Loucy (cell line): ENCODE measurements around the gene RIIAD1.

ENCODE experiments used
- H2AFZ ChIP-seq: fragments of 200-600 bp; sonication (generic); 2 replicates; pipeline ENCODE4 v1.6.0; 2016; ENCODE audit warnings: antibody characterized with exemption, mild to moderate bottlenecking, low read length, moderate library complexity
- H3F3A ChIP-seq: fragments of 200-600 bp; 2 replicates; pipeline ENCODE4 v1.6.0; 2016; ENCODE audit warnings: antibody characterized with exemption, low read depth, mild to moderate bottlenecking
- H3K27me3 ChIP-seq: fragments of 200-600 bp; sonication (generic); 2 replicates; pipeline ENCODE4 v1.6.1; 2014; ENCODE audit warnings: low read length, mild to moderate bottlenecking; ENCODE audit not compliant: insufficient read depth, poor library complexity, severe bottlenecking
- H3K36me3 ChIP-seq: fragments of 200-600 bp; sonication (generic); 2 replicates; pipeline ENCODE4 v1.6.1; 2016; ENCODE audit warnings: low read length; ENCODE audit not compliant: insufficient read depth
- H3K4me1 ChIP-seq: fragments of 200-600 bp; sonication (generic); 2 replicates; pipeline ENCODE4 v1.5.1; 2014; ENCODE audit warnings: low read length, mild to moderate bottlenecking; ENCODE audit not compliant: insufficient read depth, poor library complexity, severe bottlenecking
- H3K4me2 ChIP-seq: fragments of 200-600 bp; sonication (generic); 2 replicates; pipeline ENCODE4 v1.6.0; 2014; ENCODE audit warnings: antibody characterized with exemption, low read length, low read depth, mild to moderate bottlenecking; ENCODE audit not compliant: poor library complexity, severe bottlenecking
- H3K4me3 ChIP-seq: fragments of 200-600 bp; sonication (generic); 2 replicates; pipeline ENCODE4 v1.5.1; 2014; ENCODE audit warnings: low read length, mild to moderate bottlenecking, mixed read lengths; ENCODE audit not compliant: poor library complexity, severe bottlenecking
- H3K79me2 ChIP-seq: fragments of 200-600 bp; sonication (generic); 2 replicates; pipeline ENCODE4 v1.6.1; 2014; ENCODE audit warnings: low read length; ENCODE audit not compliant: insufficient read depth
- H3K9ac ChIP-seq: fragments of 200-600 bp; sonication (generic); 2 replicates; pipeline ENCODE4 v1.6.0; 2014; ENCODE audit warnings: mild to moderate bottlenecking, low read depth, low read length, moderate library complexity; ENCODE audit not compliant: poor library complexity, severe bottlenecking
- H3K9me2 ChIP-seq: fragments of 200-600 bp; sonication (generic); replicated peaks from 2 replicates; pipeline ENCODE4 v1.6.1; 2016; ENCODE audit warnings: low read depth, low read length, mixed read lengths
- H3K9me3 ChIP-seq: fragments of 200-600 bp; sonication (generic); 2 replicates; pipeline ENCODE4 v1.6.1; 2014; ENCODE audit warnings: mild to moderate bottlenecking, antibody characterized with exemption, low read length, low read depth; ENCODE audit not compliant: insufficient read depth
- H4K20me1 ChIP-seq: fragments of 200-600 bp; sonication (generic); 2 replicates; pipeline ENCODE4 v1.6.0; 2014; ENCODE audit warnings: antibody characterized with exemption, low read length, mild to moderate bottlenecking; ENCODE audit not compliant: insufficient read depth, poor library complexity, severe bottlenecking
- CTCF ChIP-seq: fragments of 200-600 bp; sonication (generic); conservative IDR thresholded peaks from 2 replicates; pipeline ENCODE4 v1.5.1; 2014; ENCODE audit warnings: mild to moderate bottlenecking, antibody characterized with exemption, low read length
- EZH2phosphoT487 ChIP-seq: fragments of 200-600 bp; IDR thresholded peaks from 2 replicates; pipeline ENCODE4 v1.6.1; 2018; ENCODE audit warnings: antibody characterized with exemption, mild to moderate bottlenecking, moderate library complexity, borderline replicate concordance

Gene RIIAD1

GRCh38 chr1:151776665-151777062 is 55.3 kb downstream of the RIIAD1 start:
- Histone ChIP-seq H4K20me1 (no peaks in the 10 kb centered on the region), H3K4me3 (no peak overlapping the region), H3K9me3 (no peaks in the 10 kb centered on the region), H3K79me2 (no peaks in the 10 kb centered on the region), H3K9ac (no peak overlapping the region), H3K36me3 (no peaks in the 10 kb centered on the region; the same call in 1 of the 2 replicates), H3K9me2 (no peaks in the 10 kb centered on the region), H3K4me2 (no peak overlapping the region), H3K4me1 (no peaks in the 10 kb centered on the region), H3F3A (no peaks in the 10 kb centered on the region), H3K27me3 (no peaks in the 10 kb centered on the region), H2AFZ (no peak overlapping the region)
- no peak for TF ChIP-seq EZH2phosphoT487
- no peak for TF ChIP-seq CTCF

DNA sequence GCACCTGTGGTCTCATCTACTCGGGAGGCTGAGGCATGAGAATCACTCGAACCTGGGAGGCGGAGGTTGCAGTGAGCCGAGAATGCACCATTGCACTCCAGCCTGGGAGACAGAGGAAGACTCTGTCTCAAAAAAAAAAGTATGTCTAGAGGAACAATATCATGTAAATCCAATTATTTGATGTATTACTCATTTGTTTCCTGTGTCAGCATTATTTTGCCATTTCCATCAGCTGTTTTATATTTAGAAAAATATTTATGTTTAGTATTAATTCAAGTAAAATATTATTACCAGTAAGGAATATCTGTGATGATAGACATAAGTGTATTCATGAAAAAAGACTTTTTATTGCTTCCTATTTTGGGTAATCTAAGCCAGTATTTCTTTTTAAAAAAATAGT is 56.0 kb downstream of the RIIAD1 start:
- H3K4me2 ChIP-seq: no peak overlapping the region
- no peaks in the 10 kb centered on the region; the same call in 1 of the 2 replicates for H3K36me3 ChIP-seq
- no peaks in the 10 kb centered on the region for H4K20me1 ChIP-seq
- H3K4me3 ChIP-seq: no peak overlapping the region
- no peaks in the 10 kb centered on the region for H3K79me2 ChIP-seq
- no peaks in the 10 kb centered on the region for H3F3A ChIP-seq
- H3K9ac ChIP-seq: no peak overlapping the region
- no peaks in the 10 kb centered on the region for H3K27me3 ChIP-seq
- no peak for TF ChIP-seq EZH2phosphoT487
- no peak for TF ChIP-seq CTCF
- no peak overlapping the region for H2AFZ ChIP-seq
- no peaks in the 10 kb centered on the region for H3K9me2 ChIP-seq
- H3K4me1 ChIP-seq: no peaks in the 10 kb centered on the region
- no peaks in the 10 kb centered on the region for H3K9me3 ChIP-seq
